SKM-1 treated with dmso at 0.1 percent for 144 hours (cell line): ENCODE measurements around the gene OSBPL2.

ENCODE experiments used
- DNase-seq: peaks from one replicate; lab custom pipeline; 2025; ENCODE audit not compliant: unreplicated experiment; lab: John Stamatoyannopoulos, UW

OSBPL2 gene

GRCh38 chr20:62296724-62297448, 58.6 kb downstream of the OSBPL2 start:
- no peak for DNase-seq

DNA sequence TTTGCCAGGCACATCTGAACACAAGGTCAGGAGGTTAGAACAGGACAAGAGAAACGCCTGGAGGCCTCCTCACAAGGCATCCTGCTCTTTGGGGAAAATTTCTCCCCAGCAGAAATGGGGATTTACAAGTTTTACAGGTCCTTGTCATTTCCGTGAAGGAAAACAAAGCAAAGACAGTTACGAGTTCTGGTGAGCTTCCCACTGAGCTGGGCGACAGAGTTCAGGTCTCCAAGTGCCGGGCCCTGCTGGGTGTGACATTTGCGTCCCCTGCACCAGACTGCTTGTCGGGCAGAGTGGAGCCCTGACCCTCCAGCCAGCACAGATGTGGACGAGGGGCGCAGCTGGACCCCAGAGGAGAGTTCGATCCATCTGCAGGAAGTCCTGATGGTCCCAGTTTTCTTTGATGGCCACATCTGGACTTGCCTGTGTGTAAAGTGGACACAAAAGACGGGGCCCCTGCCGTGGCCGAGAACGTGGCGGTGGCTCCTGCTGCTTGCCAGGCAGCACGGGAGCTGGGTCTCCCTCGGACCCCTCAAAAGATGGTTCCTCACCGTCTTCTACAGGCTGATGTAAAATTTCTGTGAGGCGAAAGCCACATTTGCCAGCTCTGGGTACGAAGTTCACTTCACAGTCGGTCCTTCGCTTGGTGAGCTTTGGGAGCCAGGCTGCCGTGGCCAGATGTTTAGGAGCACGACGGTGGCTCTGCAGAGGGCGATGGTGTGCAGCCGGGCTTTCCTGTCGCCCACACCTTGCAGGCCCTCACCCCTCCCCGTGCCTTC, 59.3 kb downstream of the OSBPL2 start:
- DNase-seq: no peak

GRCh38 chr20:62298577-62299249, 60.4 kb downstream of the OSBPL2 start:
- DNase-seq: no peak

DNA sequence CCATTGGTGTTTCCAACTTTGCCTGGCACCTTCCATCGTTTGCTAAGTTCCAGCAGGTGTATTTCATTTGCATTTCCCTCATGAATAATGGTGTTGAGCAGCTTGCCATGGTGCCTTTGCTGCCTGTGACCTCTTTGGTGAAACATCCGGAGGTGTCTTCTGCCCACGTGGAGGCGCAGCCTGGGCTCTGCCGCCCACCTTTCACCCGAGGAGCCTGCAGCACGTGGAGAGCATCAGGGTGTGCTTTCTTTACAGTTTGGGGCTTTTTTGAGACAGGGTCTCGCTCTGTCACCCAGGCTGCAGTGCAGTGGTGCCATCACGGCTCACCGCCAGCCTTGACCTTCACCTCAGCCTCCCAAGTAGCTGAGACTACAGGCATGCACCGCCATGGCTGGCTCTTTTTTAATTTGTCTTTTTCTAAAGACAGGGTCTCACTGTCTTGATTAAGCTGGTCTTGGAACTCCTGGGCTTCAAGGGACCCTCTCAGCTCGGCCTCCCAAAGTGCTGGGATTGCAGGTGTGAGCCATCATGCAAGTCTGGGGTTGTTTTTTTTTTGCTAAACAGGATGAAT, 61.4 kb downstream of the OSBPL2 start:
- DNase-seq: no peak

- DNase-seq: no peak
These were observed 62.0 kb downstream of the OSBPL2 start for GRCh38 chr20:62300319-62300718.

GRCh38 chr20:62301111-62301668, 62.9 kb downstream of the OSBPL2 start:
- no peak for DNase-seq

GRCh38 chr20:62301773-62302340, 63.5 kb downstream of the OSBPL2 start:
- peak; percentile 97 for DNase-seq

GRCh38 chr20:62302341-62303061, 64.2 kb downstream of the OSBPL2 start, which contains the start of gene ADRM1:
Gene ADRM1 (plus strand): TSS chr20:62302997. CDS start chr20:62303569, 572 bp downstream.
- DNase-seq: peak; percentile 92

DNA sequence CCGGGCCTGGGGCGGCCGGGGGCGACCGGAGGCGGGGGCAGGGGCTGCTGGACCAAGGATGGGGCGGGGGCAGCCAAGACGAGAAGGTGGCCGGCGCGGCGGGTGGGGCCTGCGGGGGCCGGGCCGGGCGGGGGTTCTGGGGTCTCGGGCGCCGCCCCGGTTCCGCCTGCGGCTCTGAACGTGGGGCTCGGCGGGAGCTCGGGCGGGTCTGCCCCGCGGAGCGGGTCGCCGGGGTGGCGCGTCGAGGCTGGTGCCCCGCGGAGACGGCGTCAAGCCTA, 64.7 kb downstream of the OSBPL2 start:
- no peak for DNase-seq

GRCh38 chr20:62303340-62304226, 65.3 kb downstream of the OSBPL2 start:
- no peak for DNase-seq

DNA sequence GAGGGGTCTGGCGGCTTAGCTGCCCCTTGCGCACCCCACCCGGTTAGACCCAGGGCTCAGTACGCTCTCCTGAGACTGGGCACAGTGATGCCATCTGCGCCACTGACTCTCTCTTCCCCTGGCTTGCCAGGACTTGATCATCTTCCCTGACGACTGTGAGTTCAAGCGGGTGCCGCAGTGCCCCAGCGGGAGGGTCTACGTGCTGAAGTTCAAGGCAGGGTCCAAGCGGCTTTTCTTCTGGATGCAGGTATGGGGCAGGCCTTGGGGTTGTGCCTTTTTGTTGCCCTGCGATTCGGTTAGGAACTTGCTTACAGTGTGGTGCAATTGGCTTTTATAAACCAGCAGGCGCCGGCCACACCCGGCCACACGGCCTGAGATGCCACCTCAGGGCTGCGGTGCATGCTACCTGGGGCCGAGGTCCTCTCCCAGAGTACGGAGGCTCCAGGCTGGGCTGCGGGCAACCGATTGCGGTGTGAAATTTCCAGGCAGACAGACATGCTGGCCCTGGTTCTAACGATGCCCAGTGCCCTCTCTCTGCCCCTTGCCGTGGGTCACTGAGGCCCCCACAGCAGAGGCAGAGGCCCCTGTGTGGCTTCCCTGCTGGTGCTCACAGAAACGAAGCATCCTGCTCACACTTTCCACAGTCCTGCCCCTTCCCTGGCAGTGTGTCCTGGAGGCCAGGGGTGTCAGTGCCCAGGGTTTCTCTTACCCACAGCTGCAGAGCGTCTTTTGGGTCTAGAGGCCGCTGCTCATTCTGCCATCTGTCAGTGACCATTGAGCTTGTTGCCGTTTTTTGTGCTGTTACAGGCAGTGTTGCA, 66.2 kb downstream of the OSBPL2 start:
- DNase-seq: no peak

DNA sequence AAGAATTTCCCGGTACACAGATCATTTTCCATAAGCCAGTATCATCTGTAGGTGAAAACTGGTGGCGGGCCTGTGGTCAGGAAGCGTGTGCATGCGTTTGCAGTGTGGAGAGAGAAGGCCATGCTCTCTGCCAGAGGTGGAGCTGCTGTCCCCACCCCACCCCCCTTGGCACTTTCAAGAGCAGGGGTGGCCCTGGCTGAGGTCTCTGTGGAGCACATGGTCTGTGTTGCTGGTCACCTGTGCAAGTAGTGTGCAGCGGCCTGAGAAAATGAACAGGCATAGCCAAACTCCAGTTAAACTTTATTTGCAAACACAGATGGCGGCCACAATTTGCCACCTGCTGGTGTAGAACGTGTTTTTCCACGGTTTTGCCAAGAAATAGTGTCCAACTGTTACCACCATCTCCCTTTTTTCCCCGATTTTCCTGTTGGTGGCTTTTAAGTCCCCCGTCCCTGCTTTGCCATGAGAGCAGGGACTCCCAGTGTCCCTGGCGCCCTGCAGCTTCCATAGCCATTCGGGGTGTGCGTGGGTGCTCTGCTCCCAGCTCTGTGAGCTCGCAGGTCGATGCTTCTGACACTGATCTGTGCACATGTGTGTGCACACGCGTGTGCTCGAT, 66.9 kb downstream of the OSBPL2 start:
- no peak for DNase-seq

DNA sequence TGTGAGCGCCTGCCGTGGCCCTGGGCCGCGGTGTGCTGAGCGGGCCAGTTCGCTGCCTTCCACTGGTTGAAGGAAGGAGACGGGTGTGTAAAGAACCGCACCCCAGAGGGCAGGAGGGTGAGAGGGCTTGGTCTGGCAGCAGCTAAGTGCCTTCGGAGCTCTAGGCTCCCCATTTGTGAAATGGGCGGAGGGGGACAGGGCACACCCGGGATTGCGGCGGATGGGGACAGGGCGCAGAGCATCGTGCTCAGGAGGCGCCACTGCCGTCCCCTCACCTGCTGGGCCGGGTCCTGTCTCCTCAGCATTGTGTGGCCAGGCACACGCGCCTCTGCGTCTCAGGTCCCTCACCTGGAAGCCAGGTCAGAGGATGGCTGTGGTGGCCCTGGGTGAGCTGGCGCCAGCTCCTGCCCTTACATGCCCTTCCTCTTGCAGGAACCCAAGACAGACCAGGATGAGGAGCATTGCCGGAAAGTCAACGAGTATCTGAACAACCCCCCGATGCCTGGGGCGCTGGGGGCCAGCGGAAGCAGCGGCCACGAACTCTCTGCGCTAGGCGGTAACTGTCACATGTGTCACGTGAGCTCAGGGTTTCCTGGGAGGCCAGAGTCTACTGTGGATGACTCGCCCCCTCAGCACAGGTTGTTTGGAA, 67.6 kb downstream of the OSBPL2 start:
- DNase-seq: no peak

GRCh38 chr20:62306414-62307187, 68.3 kb downstream of the OSBPL2 start:
- DNase-seq: no peak

GRCh38 chr20:62307226-62308101, 69.1 kb downstream of the OSBPL2 start:
- no peak for DNase-seq
